GM12892 (cell line): Measurements from ENCODE around the gene CD276.

Experiments used
- POLR2A ChIP-seq: IDR thresholded peaks from 2 replicates; pipeline ENCODE4 v1.6.1; 2011; ENCODE audit warnings: low read depth, low read length, control low read depth
- POLR2AphosphoS5 ChIP-seq: IDR thresholded peaks from 2 replicates; pipeline ENCODE4 v1.6.1; 2011; ENCODE audit warnings: low read depth, low read length, control low read depth
- TAF1 ChIP-seq: IDR thresholded peaks from 2 replicates; pipeline ENCODE4 v1.6.1; 2011; ENCODE audit warnings: low read depth, mild to moderate bottlenecking, control low read depth, low read length, borderline replicate concordance

- TF ChIP-seq POLR2AphosphoS5 (no peak), POLR2A (no peak), TAF1 (no peak)
These were observed 36.2 kb upstream of the CD276 start for GRCh38 chr15:73648014-73648295.
